Activated naive CD4-positive, alpha-beta T cell treated with anti-CD3 and anti-CD28 coated beads, Interleukin-2, amount 10 ng/mL, durations not matched to agents 7 days and 5 days (primary cell): Measurements from ENCODE around the gene SYNE3.

ENCODE experiments used
- CTCF ChIA-PET: fragments of 350-600 bp; sonication (Branson Sonifier 250); formaldehyde crosslinking; loops from one replicate; lab custom pipeline; 2021; ENCODE audit warnings: antibody characterized with exemption; lab: Charles Lee
- DNase-seq: peaks from one replicate; pipeline ENCODE4 v3.0.0-alpha.2; 2020
- H3K27ac Mint-ChIP-seq: one replicate; pipeline ENCODE4 v1.8.0; 2021; ENCODE audit warnings: mild to moderate bottlenecking, moderate library complexity, mixed read lengths
- H3K27me3 Mint-ChIP-seq: one replicate; pipeline ENCODE4 v1.8.0; 2021; ENCODE audit warnings: mild to moderate bottlenecking, mixed read lengths
- H3K36me3 Mint-ChIP-seq: one replicate; pipeline ENCODE4 v1.8.0; 2021; ENCODE audit warnings: mixed read lengths
- H3K4me1 Mint-ChIP-seq: one replicate; pipeline ENCODE4 v1.8.0; 2021; ENCODE audit warnings: mixed read lengths
- H3K4me3 Mint-ChIP-seq: one replicate; pipeline ENCODE4 v1.8.0; 2021; ENCODE audit warnings: mild to moderate bottlenecking, moderate library complexity, mixed read lengths
- H3K9me3 Mint-ChIP-seq: one replicate; pipeline ENCODE4 v1.8.0; 2021; ENCODE audit warnings: mixed read lengths

SYNE3 gene

DNA sequence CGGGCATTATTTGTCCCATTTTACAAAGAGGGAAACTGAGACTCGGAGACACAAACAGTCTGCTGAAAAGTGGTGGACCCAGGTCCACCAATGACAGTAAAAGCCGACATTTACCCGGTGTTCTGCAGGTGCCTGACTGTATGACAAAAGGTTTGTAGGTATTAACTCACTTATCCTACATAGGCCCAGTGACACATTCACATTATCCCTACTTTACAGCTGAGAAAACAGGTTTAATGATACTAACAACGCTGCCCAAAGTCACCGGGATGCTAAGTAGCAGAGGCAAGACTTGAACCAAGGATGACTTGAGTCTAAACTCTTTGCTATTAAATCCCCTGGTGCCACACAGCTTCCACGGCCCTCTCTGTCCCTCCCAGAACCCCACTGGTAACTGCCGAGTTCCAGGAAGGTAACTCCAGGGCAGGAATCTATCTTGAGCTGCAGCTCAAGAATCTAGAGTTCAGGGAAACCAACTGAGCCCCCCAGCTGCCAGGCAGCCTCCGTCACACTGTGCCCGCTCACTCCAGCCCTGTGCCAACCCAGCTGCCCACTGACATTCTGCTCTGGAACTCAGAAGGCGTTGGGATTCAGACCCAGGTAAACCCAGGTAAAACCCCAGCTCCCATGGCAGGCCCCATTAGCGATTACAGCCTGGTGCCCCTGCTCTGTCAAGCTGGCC, 33.7 kb downstream of the SYNE3 start:
- Mint-ChIP-seq H3K4me3 (no peak overlapping the region), H3K36me3 (peaks cover 39% of the 10 kb centered on the region), H3K27ac (no peak overlapping the region), H3K9me3 (no peaks in the 10 kb centered on the region), H3K4me1 (peaks cover 23% of the 10 kb centered on the region), H3K27me3 (no peaks in the 10 kb centered on the region)
- CTCF ChIA-PET = interaction anchor here (1.2 to 1.9 kb wide), 2 partner anchors 30 to 32 kb away, joined by 3 to 4 read pairs; no protein-coding TSS in a partner anchor
- no peak for DNase-seq

GRCh38 chr14:95481391-95482022, 34.9 kb downstream of the SYNE3 start:
- CTCF ChIA-PET = interaction anchor here (0.8 to 1.3 kb wide), 3 partner anchors 33 to 132 kb away, joined by 3 read pairs; no protein-coding TSS in a partner anchor
- no peak for DNase-seq
- Mint-ChIP-seq H3K4me1 (peaks cover 17% of the 10 kb centered on the region), H3K27ac (no peak overlapping the region), H3K9me3 (no peaks in the 10 kb centered on the region), H3K4me3 (no peak overlapping the region), H3K27me3 (no peaks in the 10 kb centered on the region), H3K36me3 (peaks cover 44% of the 10 kb centered on the region)

- H3K9me3 Mint-ChIP-seq = no peaks in the 10 kb centered on the region
- peaks cover 22% of the 10 kb centered on the region for H3K4me1 Mint-ChIP-seq
- no peak for DNase-seq
- no peak overlapping the region for H3K4me3 Mint-ChIP-seq
- H3K36me3 Mint-ChIP-seq = peaks cover 47% of the 10 kb centered on the region
- CTCF ChIA-PET = interaction anchor here (0.8 to 3.4 kb wide), 3 partner anchors 42 to 131 kb away, joined by 3 to 11 read pairs (median 3); no protein-coding TSS in a partner anchor
- H3K27me3 Mint-ChIP-seq = no peaks in the 10 kb centered on the region
- no peak overlapping the region for H3K27ac Mint-ChIP-seq
Measured at GRCh38 chr14:95480887-95481226, 35.6 kb downstream of the SYNE3 start.

DNA sequence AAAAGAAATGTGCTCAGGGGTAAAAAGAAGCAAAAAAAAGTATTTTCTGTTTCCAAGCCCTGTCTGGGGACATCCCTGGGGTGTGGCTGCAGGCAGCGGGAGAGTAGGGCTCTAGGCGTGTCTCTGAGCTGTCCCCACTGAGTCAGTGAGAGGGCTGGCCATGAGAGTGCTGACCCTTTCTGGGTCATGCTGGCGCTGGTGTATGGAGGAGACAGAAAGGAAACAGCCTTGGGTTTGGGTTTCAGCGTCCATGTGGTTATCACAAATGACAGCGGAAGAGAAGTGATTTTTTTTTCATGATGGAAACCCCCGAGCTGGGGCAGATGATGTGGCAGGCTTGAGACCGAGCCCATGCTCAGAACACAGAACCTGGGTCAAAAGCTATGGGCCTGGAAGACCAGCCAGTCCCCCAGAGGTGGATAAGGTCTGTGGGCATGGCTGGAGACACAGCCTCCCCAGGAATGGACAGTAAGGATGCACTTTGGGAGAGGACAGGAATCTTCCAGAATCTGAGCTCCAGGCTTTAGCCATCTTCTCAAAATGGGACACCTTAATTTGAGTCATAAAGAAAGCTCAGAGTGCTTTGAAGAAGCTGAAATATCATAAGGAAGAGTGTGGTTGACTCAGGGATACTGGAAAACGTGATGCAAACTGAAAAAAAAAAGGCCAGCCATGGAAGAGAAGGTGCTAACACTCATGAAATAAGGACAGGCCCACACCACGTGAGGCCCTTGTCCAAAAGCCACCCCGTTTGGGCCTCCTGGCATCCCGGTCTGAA, 36.2 kb downstream of the SYNE3 start:
- DNase-seq = no peak
- CTCF ChIA-PET = interaction anchor here (1.3 to 3.4 kb wide), 2 partner anchors 43 to 46 kb away, joined by 3 to 11 read pairs; no protein-coding TSS in a partner anchor
- no peak overlapping the region for H3K4me3 Mint-ChIP-seq
- H3K36me3 Mint-ChIP-seq = peaks cover 43% of the 10 kb centered on the region
- H3K4me1 Mint-ChIP-seq = peaks cover 22% of the 10 kb centered on the region
- H3K27me3 Mint-ChIP-seq = no peaks in the 10 kb centered on the region
- no peaks in the 10 kb centered on the region for H3K9me3 Mint-ChIP-seq
- peak overlapping the region; percentile 78 for H3K27ac Mint-ChIP-seq

DNA sequence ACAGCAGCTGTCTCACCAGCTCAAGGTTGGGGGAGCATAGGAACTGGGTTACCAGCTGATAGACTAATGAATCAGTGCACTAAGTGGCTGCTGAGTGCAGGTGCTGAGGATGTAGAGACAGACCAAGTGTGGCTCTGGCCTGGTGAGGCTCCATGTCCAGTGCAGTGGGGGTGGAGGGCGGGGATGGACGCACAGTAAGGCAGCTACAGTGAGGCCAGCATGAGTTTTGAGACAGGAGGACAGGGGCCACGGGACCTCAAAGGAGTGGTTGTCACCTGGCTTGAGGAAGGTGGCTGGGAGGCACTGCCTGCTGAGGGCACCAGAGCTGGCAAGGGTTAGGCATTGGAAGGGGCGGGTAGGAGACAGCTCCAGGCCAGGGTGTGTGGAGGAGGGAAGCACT, 37.0 kb downstream of the SYNE3 start:
- no peaks in the 10 kb centered on the region for H3K27me3 Mint-ChIP-seq
- CTCF ChIA-PET = interaction anchor here (0.9 to 3.4 kb wide), 2 partner anchors 27 to 47 kb away, joined by 4 to 11 read pairs; no protein-coding TSS in a partner anchor
- H3K36me3 Mint-ChIP-seq = peaks cover 43% of the 10 kb centered on the region
- no peak overlapping the region for H3K4me3 Mint-ChIP-seq
- no peaks in the 10 kb centered on the region for H3K9me3 Mint-ChIP-seq
- peaks cover 20% of the 10 kb centered on the region for H3K4me1 Mint-ChIP-seq
- H3K27ac Mint-ChIP-seq = peak overlapping the region; percentile 81
- no peak for DNase-seq

DNA sequence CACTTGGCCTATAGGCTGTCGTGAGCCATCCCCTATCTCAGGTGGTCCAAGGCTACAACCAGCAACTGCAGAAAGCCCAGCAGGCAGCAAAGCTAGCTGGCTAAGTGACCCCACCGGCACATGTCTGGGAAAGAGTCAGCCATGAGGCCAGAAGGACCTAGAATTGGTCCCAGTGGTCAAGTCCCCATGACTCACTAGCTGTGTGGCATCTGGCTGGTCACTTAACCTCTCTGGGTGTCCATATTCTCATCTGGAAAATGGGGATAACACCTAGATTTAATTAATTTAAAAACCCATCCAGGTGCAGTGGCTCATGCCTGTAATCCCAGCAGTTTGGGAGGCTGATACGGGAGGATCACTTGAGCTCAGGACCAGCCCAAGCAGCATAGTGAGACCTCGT, 37.6 kb downstream of the SYNE3 start:
- Mint-ChIP-seq H3K4me3 (no peak overlapping the region), H3K4me1 (peaks cover 17% of the 10 kb centered on the region), H3K27ac (no peak overlapping the region), H3K9me3 (no peaks in the 10 kb centered on the region), H3K27me3 (no peaks in the 10 kb centered on the region), H3K36me3 (peaks cover 44% of the 10 kb centered on the region)
- DNase-seq = no peak
- CTCF ChIA-PET = interaction anchor here (0.9 to 3.4 kb wide), 2 partner anchors 26 to 48 kb away, joined by 4 to 11 read pairs; no protein-coding TSS in a partner anchor

GRCh38 chr14:95478309-95478708, 38.1 kb downstream of the SYNE3 start:
- H3K4me1 Mint-ChIP-seq = peaks cover 20% of the 10 kb centered on the region
- no peaks in the 10 kb centered on the region for H3K27me3 Mint-ChIP-seq
- peaks cover 48% of the 10 kb centered on the region for H3K36me3 Mint-ChIP-seq
- H3K9me3 Mint-ChIP-seq = no peaks in the 10 kb centered on the region
- H3K27ac Mint-ChIP-seq = peak overlapping the region; percentile 24
- H3K4me3 Mint-ChIP-seq = no peak overlapping the region
- DNase-seq = no peak
- CTCF ChIA-PET = interaction anchor here (0.9 to 3.4 kb wide), 2 partner anchors 26 to 48 kb away, joined by 4 to 11 read pairs; no protein-coding TSS in a partner anchor

DNA sequence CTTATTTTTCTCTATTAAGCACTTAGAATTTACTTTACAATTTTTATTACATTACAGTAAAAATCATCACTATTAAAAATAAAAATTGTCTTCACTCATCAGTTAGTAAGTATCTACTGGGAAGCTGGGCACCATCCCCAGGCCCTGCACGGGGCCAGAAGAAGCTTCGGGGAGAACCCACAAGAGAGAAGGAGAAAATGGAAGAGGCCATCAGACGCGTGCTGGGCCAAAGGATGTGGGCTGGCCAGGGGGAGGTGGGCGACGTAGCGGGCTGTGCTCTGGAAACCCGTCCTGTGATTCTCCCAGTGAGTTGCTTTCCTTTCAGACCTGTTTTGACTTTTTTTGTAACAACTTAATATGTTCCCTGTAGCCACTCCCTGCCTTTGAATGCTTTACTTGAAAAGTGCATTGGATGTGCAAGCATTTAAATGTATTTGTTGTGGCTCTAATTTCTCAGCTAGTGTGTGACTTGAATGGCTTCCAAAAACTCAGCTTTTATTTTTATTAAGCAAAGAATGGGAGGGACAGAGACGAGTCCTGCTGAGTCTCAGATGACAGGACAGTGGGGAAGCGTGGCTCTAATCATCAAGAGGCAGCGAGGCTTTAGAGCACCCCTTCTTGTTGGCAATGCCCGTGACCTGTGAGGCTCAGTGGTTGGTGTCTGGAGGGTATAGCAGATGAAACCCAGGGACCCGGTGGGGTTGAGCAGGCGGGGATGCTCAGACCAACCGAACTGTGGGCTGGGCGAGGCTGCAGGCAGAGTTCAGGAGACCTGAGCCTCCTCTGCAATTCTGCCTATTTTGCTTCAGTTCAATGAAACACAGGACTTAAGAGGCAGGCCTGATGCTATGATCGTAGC, 38.8 kb downstream of the SYNE3 start:
- CTCF ChIA-PET = interaction anchor here (3.4 kb wide), 1 partner anchor 49 kb away, joined by 11 read pairs; no protein-coding TSS in a partner anchor
- H3K9me3 Mint-ChIP-seq = no peaks in the 10 kb centered on the region
- no peak overlapping the region for H3K4me3 Mint-ChIP-seq
- H3K4me1 Mint-ChIP-seq = peaks cover 22% of the 10 kb centered on the region
- no peaks in the 10 kb centered on the region for H3K27me3 Mint-ChIP-seq
- peaks cover 53% of the 10 kb centered on the region for H3K36me3 Mint-ChIP-seq
- H3K27ac Mint-ChIP-seq = peak overlapping the region; percentile 62
- no peak for DNase-seq

- Mint-ChIP-seq H3K4me1 (peaks cover 22% of the 10 kb centered on the region), H3K4me3 (no peak overlapping the region), H3K36me3 (peaks cover 59% of the 10 kb centered on the region), H3K27me3 (no peaks in the 10 kb centered on the region), H3K27ac (no peak overlapping the region), H3K9me3 (no peaks in the 10 kb centered on the region)
- DNase-seq = no peak
- CTCF ChIA-PET = no interaction called here
Measured at GRCh38 chr14:95476747-95477146, 39.7 kb downstream of the SYNE3 start.

DNA sequence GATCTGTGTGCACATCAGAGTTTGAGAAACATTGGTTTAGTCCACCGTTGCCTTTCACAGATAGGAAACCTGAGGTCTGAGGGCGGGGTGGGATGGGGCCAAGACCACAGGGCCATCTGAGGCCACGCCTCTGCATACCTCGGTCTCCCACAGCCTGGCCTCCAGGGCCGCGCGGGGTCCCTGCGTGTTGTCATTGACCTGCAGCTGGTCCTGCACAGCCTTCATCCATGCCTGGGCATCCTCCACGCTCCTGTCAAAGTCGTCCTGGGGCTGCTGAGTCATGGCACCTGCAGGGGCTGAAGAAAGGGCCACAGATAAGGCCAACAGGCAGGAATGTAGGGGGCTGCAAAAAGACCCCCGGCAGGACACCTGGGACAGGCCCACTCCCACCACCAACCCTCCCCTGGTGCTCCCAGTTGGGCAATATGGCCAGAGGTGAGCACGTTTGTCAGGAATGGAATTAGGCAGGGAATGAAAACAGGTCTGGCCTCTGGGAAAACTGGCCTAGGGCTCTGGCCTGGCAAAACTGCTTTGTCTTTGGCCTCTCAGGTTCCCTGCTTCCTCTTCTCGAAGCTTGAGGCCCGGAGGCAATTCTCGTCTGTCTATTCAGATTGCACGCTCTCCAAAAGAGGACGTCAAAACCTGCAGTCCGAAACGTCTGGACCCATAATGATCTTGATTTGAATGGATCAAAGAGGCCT, 40.8 kb downstream of the SYNE3 start:
- Mint-ChIP-seq H3K4me1 (peaks cover 25% of the 10 kb centered on the region), H3K27ac (no peak overlapping the region), H3K4me3 (no peak overlapping the region), H3K27me3 (no peaks in the 10 kb centered on the region), H3K36me3 (peaks cover 65% of the 10 kb centered on the region), H3K9me3 (no peaks in the 10 kb centered on the region)
- no peak for DNase-seq
- CTCF ChIA-PET = no interaction called here

DNA sequence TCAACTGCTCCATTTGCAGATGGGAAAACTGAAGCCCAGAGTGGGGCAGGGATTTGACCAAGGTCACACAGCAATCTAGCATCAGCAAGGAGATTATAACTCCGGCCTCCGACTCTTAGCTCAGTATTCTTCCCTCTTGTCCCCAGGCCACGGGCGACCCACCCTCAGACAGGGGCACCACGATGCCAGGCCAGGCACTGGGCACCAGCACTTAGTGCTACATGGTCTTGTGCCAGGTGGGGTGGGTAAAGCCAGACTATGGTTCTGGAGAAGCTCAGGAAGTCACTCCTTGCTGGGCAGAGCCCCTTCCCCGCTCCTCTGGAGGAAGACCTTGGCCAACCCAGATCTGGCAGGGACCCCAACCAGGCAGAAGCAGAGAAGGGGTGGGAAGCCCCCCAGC, 41.5 kb downstream of the SYNE3 start:
- no peak overlapping the region for H3K27ac Mint-ChIP-seq
- H3K4me1 Mint-ChIP-seq = peaks cover 20% of the 10 kb centered on the region
- no peak for DNase-seq
- no peaks in the 10 kb centered on the region for H3K9me3 Mint-ChIP-seq
- CTCF ChIA-PET = interaction anchor here (0.9 kb wide), 1 partner anchor 52 kb away, joined by 5 read pairs; no protein-coding TSS in a partner anchor
- H3K36me3 Mint-ChIP-seq = peaks cover 64% of the 10 kb centered on the region
- no peak overlapping the region for H3K4me3 Mint-ChIP-seq
- no peaks in the 10 kb centered on the region for H3K27me3 Mint-ChIP-seq

DNA sequence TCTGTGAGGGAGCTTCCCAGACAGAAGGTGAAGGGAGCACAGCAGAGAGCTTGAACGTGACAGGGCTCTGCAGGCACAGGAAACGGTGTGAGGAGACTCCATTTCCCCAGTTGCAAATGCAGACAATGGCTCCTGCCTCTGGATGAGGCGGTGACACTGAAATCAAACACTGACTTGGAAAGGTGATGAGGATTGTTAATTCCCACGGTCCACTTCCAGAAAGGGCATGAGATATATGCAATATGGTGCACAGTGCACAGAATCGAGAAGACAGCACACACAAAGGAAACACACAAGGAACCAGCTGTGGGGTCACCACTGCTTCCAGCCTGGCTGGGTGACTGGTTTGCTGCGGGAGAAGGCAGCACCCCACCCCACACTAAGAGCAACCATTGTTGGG, 42.0 kb downstream of the SYNE3 start:
- Mint-ChIP-seq H3K27ac (peak overlapping the region; percentile 66), H3K9me3 (no peaks in the 10 kb centered on the region), H3K36me3 (peaks cover 64% of the 10 kb centered on the region), H3K4me3 (no peak overlapping the region), H3K27me3 (no peaks in the 10 kb centered on the region), H3K4me1 (peaks cover 17% of the 10 kb centered on the region)
- no peak for DNase-seq
- CTCF ChIA-PET = interaction anchor here (0.9 to 1.0 kb wide), 2 partner anchors 53 kb away, joined by 5 read pairs; no protein-coding TSS in a partner anchor

- Mint-ChIP-seq H3K4me3 (no peak overlapping the region), H3K4me1 (peaks cover 17% of the 10 kb centered on the region), H3K36me3 (peaks cover 72% of the 10 kb centered on the region), H3K27ac (peak overlapping the region; percentile 52), H3K27me3 (no peaks in the 10 kb centered on the region), H3K9me3 (no peaks in the 10 kb centered on the region)
- CTCF ChIA-PET = interaction anchor here (0.7 kb wide), 1 partner anchor 230 kb away, joined by 3 read pairs; no protein-coding TSS in a partner anchor
- DNase-seq = no peak
Measured at GRCh38 chr14:95472819-95473251, 43.6 kb downstream of the SYNE3 start.
